Peyer's patch (tissue), 4 donors: ENCODE data around the gene ALKBH1. TPM values are rescaled to one million over a fixed set of nuclear protein-coding genes. Genes with fewer than 3 reads are reported as not detected.
"Not testable (repeated sequence)": the region's sequence is repeated elsewhere in the genome, so short reads cannot be mapped to it uniquely, and the experiment has no call there.

Source experiments
- DNase-seq, 3 donors: peaks; one replicate each; pipeline ENCODE4 v3.0.0-alpha.2; 2017 to 2019
- H3K27ac ChIP-seq, 4 donors: fragments of 200-600 bp; sonication (generic); one replicate each; pipeline ENCODE4 v1.5.1; 2016 to 2019
- H3K27me3 ChIP-seq, 2 donors: fragments of 200-600 bp; sonication (generic); one replicate each; pipeline ENCODE4 v1.5.1; 2019
- H3K36me3 ChIP-seq, 3 donors: fragments of 200-600 bp; sonication (generic); one replicate each; pipeline ENCODE4 v1.5.1; 2016 to 2019
- H3K4me1 ChIP-seq, 4 donors: fragments of 200-600 bp; sonication (generic); one replicate each; pipeline ENCODE4 v1.5.1; 2016 to 2019
- H3K4me3 ChIP-seq, 4 donors: fragments of 200-600 bp; sonication (generic); 1 replicate in 3 of 4; 2 replicates in 1 of 4; pipeline ENCODE4 v1.5.1; 2016 to 2019; ENCODE audit warnings: mild to moderate bottlenecking in 1 of 4
- H3K9me3 ChIP-seq, 4 donors: fragments of 200-600 bp; sonication (generic); one replicate each; pipeline ENCODE4 v1.5.1; 2016 to 2019; ENCODE audit warnings: mild to moderate bottlenecking in 1 of 4
- POLR2A ChIP-seq, 2 donors: fragments of 450-650 bp; IDR thresholded peaks; one replicate each; pipeline ENCODE4 v1.5.1; 2017; ENCODE audit warnings: antibody characterized with exemption in 2 of 2, mild to moderate bottlenecking in 2 of 2, moderate library complexity in 2 of 2
- total RNA-seq, 4 donors: library from RNA; depleted of rRNA; stranded (reverse); fragments of >200 nt; gene quantifications; one replicate each; pipeline ENCODE4 v1.1.0, GENCODE V29; 2016
- TF ChIP-seq, protein P1 (sequence below), 6 experiments: fragments of 450-650 bp in 4 of 6; fragments of 200-600 bp in 2 of 6; sonication (generic) in 1 of 6; IDR thresholded peaks; one replicate each; pipeline ENCODE4 v1.5.1; 2017 to 2019; ENCODE audit warnings: antibody characterized with exemption in 6 of 6, mild to moderate bottlenecking in 3 of 6, moderate library complexity in 1 of 6

ALKBH1 gene, protein sequence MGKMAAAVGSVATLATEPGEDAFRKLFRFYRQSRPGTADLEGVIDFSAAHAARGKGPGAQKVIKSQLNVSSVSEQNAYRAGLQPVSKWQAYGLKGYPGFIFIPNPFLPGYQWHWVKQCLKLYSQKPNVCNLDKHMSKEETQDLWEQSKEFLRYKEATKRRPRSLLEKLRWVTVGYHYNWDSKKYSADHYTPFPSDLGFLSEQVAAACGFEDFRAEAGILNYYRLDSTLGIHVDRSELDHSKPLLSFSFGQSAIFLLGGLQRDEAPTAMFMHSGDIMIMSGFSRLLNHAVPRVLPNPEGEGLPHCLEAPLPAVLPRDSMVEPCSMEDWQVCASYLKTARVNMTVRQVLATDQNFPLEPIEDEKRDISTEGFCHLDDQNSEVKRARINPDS
- 10 to 100 TPM; 12.6 to 15.4 (median 14.2) TPM for total RNA-seq

DNA sequence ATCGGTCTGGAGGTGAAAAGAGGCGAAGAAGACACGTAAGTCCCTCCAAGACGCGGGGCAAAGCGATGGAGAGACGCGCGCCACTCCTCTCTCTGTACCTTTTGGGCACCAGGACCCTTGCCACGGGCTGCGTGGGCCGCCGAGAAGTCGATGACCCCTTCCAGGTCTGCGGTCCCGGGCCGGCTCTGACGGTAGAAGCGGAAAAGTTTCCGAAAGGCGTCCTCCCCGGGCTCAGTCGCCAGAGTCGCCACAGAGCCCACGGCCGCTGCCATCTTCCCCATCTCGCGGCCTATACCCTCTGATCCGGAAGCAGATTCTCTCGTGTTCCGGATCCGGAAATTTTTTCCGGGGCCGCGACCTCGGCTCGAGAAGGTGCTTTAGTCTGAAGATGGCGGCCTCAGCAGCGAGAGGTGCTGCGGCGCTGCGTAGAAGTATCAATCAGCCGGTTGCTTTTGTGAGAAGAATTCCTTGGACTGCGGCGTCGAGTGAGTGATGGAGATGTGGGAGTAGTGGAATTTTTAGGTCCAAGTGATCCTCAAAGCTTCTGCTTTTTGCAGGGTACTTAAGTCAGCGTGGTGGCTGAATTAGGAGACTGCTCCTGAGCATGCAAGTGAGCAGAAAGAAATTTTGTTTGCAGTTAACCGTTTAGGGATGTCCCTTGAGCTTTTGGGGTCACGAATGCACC, at the start of gene ALKBH1, which contains the start of gene SLIRP:
ALKBH1 (minus strand) TSS at position 300 of the 685 bp plus-strand sequence; CDS start at position 281, 19 bp downstream.
SLIRP (plus strand) TSS at position 380 of the 685 bp plus-strand sequence; CDS start at position 389, 9 bp downstream.
- no peaks in the 10 kb centered on the region for H3K9me3 ChIP-seq
- peaks cover 0 to 31% (median 8%) of the 10 kb centered on the region in 4 donors for H3K4me1 ChIP-seq
- H3K27me3 ChIP-seq = no peaks in the 10 kb centered on the region
- TF ChIP-seq POLR2A (IDR thresholded peaks at IDR 0.05) = peak; percentile 63 to 68
- TF ChIP-seq, protein P1, sequence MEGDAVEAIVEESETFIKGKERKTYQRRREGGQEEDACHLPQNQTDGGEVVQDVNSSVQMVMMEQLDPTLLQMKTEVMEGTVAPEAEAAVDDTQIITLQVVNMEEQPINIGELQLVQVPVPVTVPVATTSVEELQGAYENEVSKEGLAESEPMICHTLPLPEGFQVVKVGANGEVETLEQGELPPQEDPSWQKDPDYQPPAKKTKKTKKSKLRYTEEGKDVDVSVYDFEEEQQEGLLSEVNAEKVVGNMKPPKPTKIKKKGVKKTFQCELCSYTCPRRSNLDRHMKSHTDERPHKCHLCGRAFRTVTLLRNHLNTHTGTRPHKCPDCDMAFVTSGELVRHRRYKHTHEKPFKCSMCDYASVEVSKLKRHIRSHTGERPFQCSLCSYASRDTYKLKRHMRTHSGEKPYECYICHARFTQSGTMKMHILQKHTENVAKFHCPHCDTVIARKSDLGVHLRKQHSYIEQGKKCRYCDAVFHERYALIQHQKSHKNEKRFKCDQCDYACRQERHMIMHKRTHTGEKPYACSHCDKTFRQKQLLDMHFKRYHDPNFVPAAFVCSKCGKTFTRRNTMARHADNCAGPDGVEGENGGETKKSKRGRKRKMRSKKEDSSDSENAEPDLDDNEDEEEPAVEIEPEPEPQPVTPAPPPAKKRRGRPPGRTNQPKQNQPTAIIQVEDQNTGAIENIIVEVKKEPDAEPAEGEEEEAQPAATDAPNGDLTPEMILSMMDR (IDR thresholded peaks at IDR 0.05) = peak in 4 of 6 experiments; percentile 1 to 16 (median 4)
- H3K27ac ChIP-seq = peak within 1 kb of the TSS; percentile 51 to 76 (median 60)
- H3K36me3 ChIP-seq = peaks cover 0 to 44% (median 0%) of the 10 kb centered on the region in 3 donors
- H3K4me3 ChIP-seq = peak within 1 kb of the TSS; percentile 69 to 85 (median 83)
- DNase-seq = peak; percentile 88 to 95 (median 88)

DNA sequence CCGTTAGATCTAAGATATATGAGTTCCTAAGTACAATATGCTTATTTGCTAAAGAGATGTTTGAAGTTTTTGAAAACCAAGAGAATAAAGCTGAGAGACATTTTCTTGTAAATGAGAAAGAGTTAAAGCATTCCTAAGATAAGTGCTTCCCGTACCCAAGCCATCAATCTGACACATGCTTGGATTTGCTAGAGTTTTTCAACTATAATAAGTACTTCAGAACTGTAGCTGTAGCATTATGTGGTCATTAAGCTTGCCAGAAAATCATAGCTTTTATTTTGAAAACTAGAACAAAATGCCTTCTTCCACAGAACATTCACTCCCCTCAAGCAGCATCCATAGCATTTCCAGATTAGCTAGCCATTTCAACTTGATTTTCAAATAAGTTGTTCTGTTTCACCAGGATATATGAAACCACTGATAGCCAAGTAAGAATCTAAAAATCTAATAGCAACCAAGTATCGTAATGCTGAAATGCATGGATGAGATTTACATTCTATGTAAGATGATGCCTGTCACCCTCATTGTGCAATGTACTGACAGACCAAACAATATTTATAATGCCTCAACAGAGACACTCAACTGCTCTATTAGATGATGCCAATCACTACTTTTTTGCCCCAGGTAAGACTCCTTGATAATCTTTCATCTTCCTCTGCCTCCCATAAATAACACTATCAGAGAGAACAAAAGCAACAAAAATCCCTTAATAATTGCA, 45.1 kb upstream of the ALKBH1 start:
- no peak for DNase-seq
- Histone ChIP-seq H3K27me3 (no peaks in the 10 kb centered on the region), H3K36me3 (peaks cover 0 to 61% (median 0%) of the 10 kb centered on the region in 3 donors), H3K9me3 (no peaks in the 10 kb centered on the region), H3K4me1 (no peaks in the 10 kb centered on the region), H3K4me3 (no peak overlapping the region), H3K27ac (no peak overlapping the region)
- TF ChIP-seq POLR2A (IDR thresholded peaks at IDR 0.05) = no peak
- TF ChIP-seq, protein P1 (IDR thresholded peaks at IDR 0.05) = no peak

DNA sequence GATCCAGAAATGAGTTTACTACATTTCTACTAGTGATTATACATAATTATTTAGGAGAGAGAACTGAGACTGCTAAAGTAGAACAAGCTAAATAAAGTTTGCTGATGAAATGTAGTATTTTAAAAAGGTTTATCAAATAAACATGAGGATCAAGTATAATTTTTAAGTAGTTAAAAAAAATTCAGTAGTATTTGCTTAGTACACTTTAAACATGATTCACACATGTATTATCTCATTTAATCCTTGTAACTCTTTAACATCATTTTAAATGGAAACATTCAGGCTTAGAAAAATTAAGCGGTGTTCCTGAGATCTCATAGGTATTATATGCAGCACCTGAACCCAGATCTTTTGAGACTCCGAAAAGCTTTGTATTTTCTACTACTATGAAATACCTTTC, 44.4 kb upstream of the ALKBH1 start:
- peaks cover 0 to 67% (median 0%) of the 10 kb centered on the region in 3 donors for H3K36me3 ChIP-seq
- H3K4me3 ChIP-seq = no peak overlapping the region

DNA sequence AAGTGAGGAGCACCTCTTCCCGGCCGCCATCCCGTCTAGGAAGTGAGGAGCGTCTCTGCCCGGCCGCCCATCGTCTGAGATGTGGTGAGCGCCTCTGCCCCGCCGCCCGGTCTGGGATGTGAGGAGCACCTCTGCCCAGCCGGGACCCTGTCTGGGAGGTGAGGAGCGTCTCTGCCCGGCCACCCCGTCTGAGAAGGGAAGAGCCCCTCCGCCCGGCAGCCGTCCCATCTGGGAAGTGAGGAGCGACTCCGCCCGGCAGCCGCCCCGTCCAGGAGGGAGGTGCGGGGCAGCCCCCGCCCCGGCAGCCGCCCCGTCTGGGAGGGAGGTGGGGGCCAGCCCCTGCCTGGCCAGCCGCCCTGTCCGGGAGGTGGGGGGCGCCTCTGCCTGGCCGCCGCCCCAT, 39.6 kb upstream of the ALKBH1 start:
- not testable (repeated sequence) for H3K27me3 ChIP-seq, H3K4me1 ChIP-seq, DNase-seq, H3K27ac ChIP-seq, H3K4me3 ChIP-seq, H3K9me3 ChIP-seq
- H3K36me3 ChIP-seq = peaks cover 0 to 62% (median 0%) of the 10 kb centered on the region in 3 donors

More for the DNA sequence above, 44.4 kb upstream of the ALKBH1 start:
- no peaks in the 10 kb centered on the region for H3K4me1 ChIP-seq
- H3K9me3 ChIP-seq = no peaks in the 10 kb centered on the region
- TF ChIP-seq, protein P1 (IDR thresholded peaks at IDR 0.05) = no peak
- TF ChIP-seq POLR2A (IDR thresholded peaks at IDR 0.05) = no peak
- no peaks in the 10 kb centered on the region for H3K27me3 ChIP-seq
- H3K27ac ChIP-seq = no peak overlapping the region
- DNase-seq = no peak

DNA sequence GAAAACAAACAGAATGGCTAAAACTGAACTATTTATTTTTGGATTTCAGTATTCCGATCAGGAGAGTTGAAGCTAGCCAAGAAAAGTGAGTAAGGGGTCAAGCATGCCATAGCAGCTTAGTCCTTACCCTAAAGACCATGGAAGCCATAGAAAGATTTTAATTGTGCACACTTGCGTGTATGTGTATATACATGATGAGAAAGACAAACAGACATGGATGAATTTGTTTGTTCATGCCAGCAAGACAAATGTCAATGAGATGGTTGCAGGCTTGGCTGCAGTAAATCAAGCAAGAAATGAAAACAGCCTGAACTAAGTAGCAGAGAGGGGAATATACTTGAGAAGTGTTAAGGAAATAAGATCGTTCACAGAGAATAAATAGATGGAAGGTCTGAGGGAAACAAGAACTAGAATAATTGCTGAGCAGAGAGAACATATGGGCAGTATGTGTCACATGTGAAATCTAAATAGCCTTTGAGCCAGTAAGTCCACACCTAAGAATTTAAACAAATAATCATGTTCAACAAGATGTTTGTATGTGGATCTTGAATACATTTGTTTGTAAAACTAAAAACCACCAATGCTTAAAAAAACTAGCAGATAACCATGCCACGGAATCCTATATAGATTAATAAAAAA, 38.4 kb upstream of the ALKBH1 start:
- Histone ChIP-seq H3K27me3 (no peaks in the 10 kb centered on the region), H3K4me1 (no peaks in the 10 kb centered on the region), H3K4me3 (no peak overlapping the region), H3K27ac (no peak overlapping the region), H3K9me3 (no peaks in the 10 kb centered on the region), H3K36me3 (peaks cover 0 to 61% (median 0%) of the 10 kb centered on the region in 3 donors)
- DNase-seq = no peak
- TF ChIP-seq, protein P1 (IDR thresholded peaks at IDR 0.05) = no peak
